K562 (cell line): ENCODE measurements around the gene POLL. TPM values are rescaled to one million over a fixed set of nuclear protein-coding genes. Genes with fewer than 3 reads are reported as not detected.

ENCODE experiments used
- DNMT1 ChIP-seq: fragments of 450-650 bp; IDR thresholded peaks from 2 replicates; pipeline ENCODE4 v1.6.1; 2016; ENCODE audit warnings: antibody characterized with exemption, mild to moderate bottlenecking
- GATA2 ChIP-seq: sonication (generic); formaldehyde crosslinking; IDR thresholded peaks from 2 replicates; pipeline ENCODE4 v1.4.0; 2020; ENCODE audit warnings: mild to moderate bottlenecking, missing genetic modification reagents
- NFIX ChIP-seq: fragments of 250-450 bp; sonication (Bioruptor Pico); IDR thresholded peaks from 2 replicates; pipeline ENCODE4 v1.4.0; 2020; ENCODE audit warnings: low read depth, mild to moderate bottlenecking, moderate library complexity
- NR4A1 ChIP-seq, 2 experiments: fragments of 250-450 bp in 1 of 2; fragments of 450-650 bp in 1 of 2; sonication (Bioruptor Pico) in 1 of 2; IDR thresholded peaks; 2 replicates each; pipeline versions ENCODE4 v1.4.0 to v1.6.1; 2016 to 2020; ENCODE audit warnings: mild to moderate bottlenecking in 2 of 2, missing compliant biosample characterization in 1 of 2, missing genetic modification characterization in 1 of 2, moderate library complexity in 1 of 2
- POLR2AphosphoS2 ChIP-seq: IDR thresholded peaks from 2 replicates; pipeline ENCODE4 v1.6.1; 2012; ENCODE audit warnings: low read length, improper control_type of control experiment
- ZFP36 ChIP-seq: fragments of 150-350 bp; IDR thresholded peaks from 2 replicates; pipeline ENCODE4 v1.6.1; 2018; ENCODE audit warnings: low read length, low read depth; ENCODE audit not compliant: partially characterized antibody
- ZNF134 ChIP-seq: fragments of 250-450 bp; sonication (Bioruptor Pico); conservative IDR thresholded peaks from 2 replicates; pipeline ENCODE4 v1.4.0; 2020
- ZNF695 ChIP-seq: fragments of 450-650 bp; formaldehyde crosslinking; IDR thresholded peaks from 2 replicates; pipeline ENCODE4 v1.4.0; 2020; ENCODE audit warnings: mild to moderate bottlenecking, moderate library complexity
- polyA plus RNA-seq, 8 experiments: library from polyadenylated mRNA; depleted of rRNA in 4 of 8; stranded (reverse) in 5 of 8; unstranded in 3 of 8; fragments of >200 nt; fragmentation: Nextera tagmentation in 2 of 8; fragmentation: Illumina TruSeq in 1 of 8; extraction: Ambion mirVana in 2 of 8; extraction: Trizol in 1 of 8; gene quantifications; 2 replicates each; pipeline versions ENCODE4 v1.2.1 to v1.2.3, GENCODE V29; 2011 to 2014; ENCODE audit warnings: inconsistent platforms in 1 of 8, missing spikeins in 1 of 8
- total RNA-seq, 7 experiments: library from RNA; depleted of rRNA in 6 of 7; stranded (reverse); fragments of >200 nt in 6 of 7; fragmentation: Illumina TruSeq in 2 of 7; extraction: Trizol in 2 of 7; gene quantifications; 2 replicates each; pipeline versions ENCODE4 v1.2.1 to v1.2.3, GENCODE V29; 2011 to 2021; ENCODE audit warnings: low replicate concordance in 1 of 7
- TF ChIP-seq, protein P1 (sequence below), 2 experiments: fragments of 450-650 bp; formaldehyde crosslinking in 1 of 2; IDR thresholded peaks; 2 replicates each; pipeline versions ENCODE4 v1.4.0 to v1.6.1; 2014 to 2020; ENCODE audit warnings: mild to moderate bottlenecking in 2 of 2, borderline replicate concordance in 1 of 2, low read depth in 1 of 2
- TF ChIP-seq, protein P2 (sequence below), 2 experiments: fragments of 450-650 bp; IDR thresholded peaks; 2 replicates each; pipeline ENCODE4 v1.6.1; 2016; ENCODE audit warnings: mild to moderate bottlenecking in 2 of 2, borderline replicate concordance in 1 of 2, low read depth in 1 of 2, moderate library complexity in 1 of 2

Gene POLL
- total and polyA plus RNA-seq, 9 of the 15 experiments (the other 6 are each of a cell fraction or from before 2014, with no cell fraction given): 1.2 to 18.7 (median 10.9) TPM

DNA sequence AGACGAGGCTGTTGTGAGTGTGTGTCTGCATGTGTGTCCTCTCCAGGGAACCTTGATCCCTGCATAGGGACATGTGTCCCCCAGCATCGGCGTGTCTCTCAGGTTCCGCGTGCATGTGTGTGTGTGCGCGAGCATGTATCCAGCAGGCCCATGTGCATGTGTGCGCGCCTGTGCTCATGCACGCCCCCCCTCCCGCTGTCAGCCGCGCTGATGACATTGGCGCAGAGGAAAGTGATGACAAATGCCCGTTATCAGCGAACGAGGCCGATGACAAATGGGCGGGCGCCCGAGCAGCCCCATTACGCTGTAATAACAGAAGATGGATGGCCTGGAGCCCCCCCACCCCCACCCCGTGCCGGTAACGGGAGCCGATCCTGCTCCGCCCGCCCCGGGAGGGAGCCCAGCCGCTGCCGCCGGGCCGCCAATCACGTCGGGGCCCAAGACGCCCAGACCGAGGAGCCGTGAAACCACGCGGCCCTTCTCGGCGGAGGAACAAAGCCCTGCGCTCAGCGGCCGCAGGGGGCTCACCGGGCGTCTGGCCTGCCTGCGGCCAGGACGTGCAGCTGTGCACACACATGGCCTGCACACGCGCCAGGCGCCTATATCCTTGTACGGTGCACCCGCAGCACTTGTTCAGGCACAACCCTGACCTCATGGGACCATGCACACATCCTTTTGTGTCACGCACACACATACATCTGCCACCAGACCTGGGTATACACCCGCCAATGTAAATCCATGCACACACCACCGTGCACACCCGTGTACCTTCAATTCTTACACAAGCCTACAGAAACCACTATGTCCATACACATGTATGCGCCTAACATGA is 21.5 kb downstream of the POLL start (continued):
- TF ChIP-seq, protein P1, sequence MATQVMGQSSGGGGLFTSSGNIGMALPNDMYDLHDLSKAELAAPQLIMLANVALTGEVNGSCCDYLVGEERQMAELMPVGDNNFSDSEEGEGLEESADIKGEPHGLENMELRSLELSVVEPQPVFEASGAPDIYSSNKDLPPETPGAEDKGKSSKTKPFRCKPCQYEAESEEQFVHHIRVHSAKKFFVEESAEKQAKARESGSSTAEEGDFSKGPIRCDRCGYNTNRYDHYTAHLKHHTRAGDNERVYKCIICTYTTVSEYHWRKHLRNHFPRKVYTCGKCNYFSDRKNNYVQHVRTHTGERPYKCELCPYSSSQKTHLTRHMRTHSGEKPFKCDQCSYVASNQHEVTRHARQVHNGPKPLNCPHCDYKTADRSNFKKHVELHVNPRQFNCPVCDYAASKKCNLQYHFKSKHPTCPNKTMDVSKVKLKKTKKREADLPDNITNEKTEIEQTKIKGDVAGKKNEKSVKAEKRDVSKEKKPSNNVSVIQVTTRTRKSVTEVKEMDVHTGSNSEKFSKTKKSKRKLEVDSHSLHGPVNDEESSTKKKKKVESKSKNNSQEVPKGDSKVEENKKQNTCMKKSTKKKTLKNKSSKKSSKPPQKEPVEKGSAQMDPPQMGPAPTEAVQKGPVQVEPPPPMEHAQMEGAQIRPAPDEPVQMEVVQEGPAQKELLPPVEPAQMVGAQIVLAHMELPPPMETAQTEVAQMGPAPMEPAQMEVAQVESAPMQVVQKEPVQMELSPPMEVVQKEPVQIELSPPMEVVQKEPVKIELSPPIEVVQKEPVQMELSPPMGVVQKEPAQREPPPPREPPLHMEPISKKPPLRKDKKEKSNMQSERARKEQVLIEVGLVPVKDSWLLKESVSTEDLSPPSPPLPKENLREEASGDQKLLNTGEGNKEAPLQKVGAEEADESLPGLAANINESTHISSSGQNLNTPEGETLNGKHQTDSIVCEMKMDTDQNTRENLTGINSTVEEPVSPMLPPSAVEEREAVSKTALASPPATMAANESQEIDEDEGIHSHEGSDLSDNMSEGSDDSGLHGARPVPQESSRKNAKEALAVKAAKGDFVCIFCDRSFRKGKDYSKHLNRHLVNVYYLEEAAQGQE (IDR thresholded peaks at IDR 0.05; ENCODE audit: borderline replicate concordance): no peak
- TF ChIP-seq, protein P1 (CRISPR knock-in tag; IDR thresholded peaks at IDR 0.05; ENCODE audit: low read depth): no peak
- no peak for TF ChIP-seq ZNF134
- no peak for TF ChIP-seq ZNF695
- TF ChIP-seq NR4A1 (CRISPR knock-in tag; IDR thresholded peaks at IDR 0.05): no peak
- no peak for TF ChIP-seq NR4A1 (tag; IDR thresholded peaks at IDR 0.05)
- TF ChIP-seq NFIX (CRISPR knock-in tag): no peak
- no peak for TF ChIP-seq POLR2AphosphoS2
- no peak for TF ChIP-seq ZFP36
- peak; percentile 53; the same call in 1 of the 2 replicates for TF ChIP-seq GATA2 (CRISPR knock-in tag)
- TF ChIP-seq, protein P2, sequence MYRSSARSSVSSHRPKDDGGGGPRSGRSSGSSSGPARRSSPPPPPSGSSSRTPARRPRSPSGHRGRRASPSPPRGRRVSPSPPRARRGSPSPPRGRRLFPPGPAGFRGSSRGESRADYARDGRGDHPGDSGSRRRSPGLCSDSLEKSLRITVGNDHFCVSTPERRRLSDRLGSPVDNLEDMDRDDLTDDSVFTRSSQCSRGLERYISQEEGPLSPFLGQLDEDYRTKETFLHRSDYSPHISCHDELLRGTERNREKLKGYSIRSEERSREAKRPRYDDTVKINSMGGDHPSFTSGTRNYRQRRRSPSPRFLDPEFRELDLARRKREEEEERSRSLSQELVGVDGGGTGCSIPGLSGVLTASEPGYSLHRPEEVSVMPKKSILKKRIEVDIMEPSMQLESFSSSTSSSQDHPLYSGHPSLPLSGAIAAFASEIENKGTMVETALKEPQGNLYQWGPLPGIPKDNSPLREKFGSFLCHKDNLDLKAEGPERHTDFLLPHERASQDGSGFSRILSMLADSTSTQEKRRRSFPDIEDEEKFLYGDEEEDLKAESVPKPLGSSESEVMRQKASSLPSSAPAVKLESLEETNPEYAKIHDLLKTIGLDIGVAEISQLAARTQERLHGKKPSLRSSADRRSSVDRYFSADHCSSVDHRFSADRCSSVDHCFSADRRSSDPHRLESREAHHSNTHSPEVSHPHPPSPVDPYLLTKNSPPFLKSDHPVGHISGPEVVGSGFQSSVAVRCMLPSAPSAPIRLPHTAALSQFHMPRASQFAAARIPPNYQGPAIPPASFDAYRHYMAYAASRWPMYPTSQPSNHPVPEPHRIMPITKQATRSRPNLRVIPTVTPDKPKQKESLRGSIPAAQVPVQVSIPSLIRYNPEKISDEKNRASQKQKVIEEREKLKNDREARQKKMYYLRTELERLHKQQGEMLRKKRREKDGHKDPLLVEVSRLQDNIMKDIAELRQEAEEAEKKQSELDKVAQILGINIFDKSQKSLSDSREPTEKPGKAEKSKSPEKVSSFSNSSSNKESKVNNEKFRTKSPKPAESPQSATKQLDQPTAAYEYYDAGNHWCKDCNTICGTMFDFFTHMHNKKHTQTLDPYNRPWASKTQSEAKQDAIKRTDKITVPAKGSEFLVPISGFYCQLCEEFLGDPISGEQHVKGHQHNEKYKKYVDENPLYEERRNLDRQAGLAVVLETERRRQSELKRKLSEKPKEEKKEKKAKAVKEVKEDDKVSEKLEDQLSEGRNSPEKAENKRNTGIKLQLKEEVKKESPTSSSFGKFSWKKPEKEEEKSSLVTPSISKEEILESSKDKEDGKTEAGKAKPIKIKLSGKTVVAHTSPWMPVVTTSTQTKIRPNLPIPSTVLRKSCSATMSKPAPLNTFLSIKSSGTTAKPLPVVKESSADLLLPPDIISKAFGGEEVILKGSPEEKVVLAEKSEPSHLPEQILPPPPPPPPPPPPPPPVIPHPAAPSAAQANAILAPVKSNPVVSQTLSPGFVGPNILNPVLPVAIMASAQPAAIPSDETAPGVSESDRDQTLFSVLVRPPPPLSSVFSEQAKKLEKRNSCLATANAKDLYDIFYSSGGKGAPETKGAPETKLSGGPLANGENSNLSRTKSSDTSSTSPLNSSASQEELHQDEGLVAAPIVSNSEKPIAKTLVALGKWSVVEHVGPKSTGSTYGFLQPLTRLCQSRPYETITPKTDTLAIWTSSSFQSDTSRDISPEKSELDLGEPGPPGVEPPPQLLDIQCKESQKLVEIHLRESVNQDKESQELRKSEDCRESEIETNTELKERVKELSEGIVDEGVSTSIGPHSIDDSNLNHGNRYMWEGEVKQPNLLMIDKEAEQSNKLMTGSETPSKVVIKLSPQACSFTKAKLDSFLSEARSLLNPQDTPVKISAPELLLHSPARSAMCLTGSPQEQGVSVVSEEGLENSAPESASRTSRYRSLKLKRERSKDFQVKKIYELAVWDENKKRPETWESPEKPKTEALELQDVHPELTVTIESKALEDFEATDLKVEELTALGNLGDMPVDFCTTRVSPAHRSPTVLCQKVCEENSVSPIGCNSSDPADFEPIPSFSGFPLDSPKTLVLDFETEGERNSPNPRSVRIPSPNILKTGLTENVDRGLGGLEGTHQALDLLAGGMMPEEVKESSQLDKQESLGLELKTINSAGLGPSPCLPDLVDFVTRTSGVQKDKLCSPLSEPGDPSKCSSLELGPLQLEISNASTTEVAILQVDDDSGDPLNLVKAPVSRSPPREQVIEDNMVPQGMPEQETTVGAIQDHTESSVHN (IDR thresholded peaks at IDR 0.05; ENCODE audit: borderline replicate concordance in 1 of 2, low read depth in 1 of 2): no peak
- no peak for TF ChIP-seq DNMT1
